Left renal pelvis (tissue), 4 donors: ENCODE results near the gene FKBP5. TPM values are rescaled to one million over a fixed set of nuclear protein-coding genes. Genes with fewer than 3 reads are reported as not detected.
"Not testable (repeated sequence)": the region's sequence is repeated elsewhere in the genome, so short reads cannot be mapped to it uniquely, and the experiment has no call there.

Experiments used
- DNase-seq, 4 donors: peaks; one replicate each; pipeline ENCODE4 v3.0.0-alpha.2; 2013; ENCODE audit warnings: low read depth in 4 of 4, low spot score in 3 of 4
- polyA plus RNA-seq, 4 donors: library from polyadenylated mRNA; unstranded; fragments of 120-200 nt; gene quantifications; one replicate each; pipeline ENCODE4 v1.2.1, GENCODE V29; 2013; ENCODE audit not compliant: insufficient read length in 4 of 4

Gene FKBP5
- polyA plus RNA-seq, 4 donors = 18.0 to 32.7 (median 26.0) TPM

DNA sequence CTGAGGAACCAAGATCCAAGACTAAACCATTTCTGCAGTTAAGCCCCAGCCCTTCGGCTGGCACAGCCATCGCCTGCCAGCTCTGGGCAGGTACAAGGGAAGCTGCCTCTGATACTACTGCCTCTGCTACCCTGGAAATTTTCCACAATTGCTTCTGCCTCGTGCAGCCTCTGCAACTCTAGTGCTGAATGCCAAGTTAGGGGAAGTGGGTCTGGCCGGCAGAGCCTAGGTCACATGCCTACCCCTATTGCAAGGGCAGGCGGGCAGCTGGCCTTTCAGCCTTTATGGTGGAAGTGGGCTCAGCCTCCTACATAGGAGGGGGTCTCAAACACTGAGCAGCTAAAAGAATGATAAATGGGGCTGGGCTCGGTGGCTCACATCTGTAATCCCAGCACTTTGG, 131.5 kb downstream of the FKBP5 start:
- no peak for DNase-seq

GRCh38 chr6:35554811-35555210, 133.9 kb downstream of the FKBP5 start:
- DNase-seq = no peak

- DNase-seq = no peak
These were observed 135.4 kb downstream of the FKBP5 start for GRCh38 chr6:35553315-35553714.

DNA sequence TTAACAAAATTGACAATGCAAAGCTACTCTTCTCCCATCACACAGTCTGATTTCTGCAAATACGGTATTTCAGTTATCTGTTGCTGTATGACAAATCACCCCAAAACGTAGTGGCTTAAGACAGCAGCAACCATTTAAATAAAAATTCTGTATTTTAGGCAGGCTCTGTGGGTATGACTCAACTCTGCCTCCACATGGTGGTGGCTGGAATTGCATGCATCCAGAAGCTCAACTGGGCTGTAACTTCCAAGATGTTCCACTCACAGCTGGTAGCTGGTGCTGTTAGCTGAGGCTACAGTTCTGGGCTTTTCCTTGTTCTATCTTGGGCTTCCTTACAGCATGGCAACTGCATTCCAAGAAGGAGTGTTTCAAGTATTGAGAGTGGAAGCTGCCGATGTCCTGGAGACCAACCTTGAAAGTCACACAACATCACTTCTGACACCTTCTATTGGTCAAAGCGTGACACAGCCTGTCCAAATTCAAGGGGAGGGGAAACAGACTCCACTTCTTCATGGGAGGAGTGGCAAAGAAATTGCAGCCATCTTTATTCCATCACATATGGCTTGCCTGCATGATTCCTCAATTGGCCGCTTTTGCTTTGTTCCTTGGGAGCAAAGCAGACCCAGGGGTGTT, 136.3 kb downstream of the FKBP5 start:
- DNase-seq = no peak

GRCh38 chr6:35550437-35550836, 138.3 kb downstream of the FKBP5 start:
- DNase-seq = no peak

GRCh38 chr6:35547676-35548075, 141.0 kb downstream of the FKBP5 start:
- DNase-seq = no peak

DNA sequence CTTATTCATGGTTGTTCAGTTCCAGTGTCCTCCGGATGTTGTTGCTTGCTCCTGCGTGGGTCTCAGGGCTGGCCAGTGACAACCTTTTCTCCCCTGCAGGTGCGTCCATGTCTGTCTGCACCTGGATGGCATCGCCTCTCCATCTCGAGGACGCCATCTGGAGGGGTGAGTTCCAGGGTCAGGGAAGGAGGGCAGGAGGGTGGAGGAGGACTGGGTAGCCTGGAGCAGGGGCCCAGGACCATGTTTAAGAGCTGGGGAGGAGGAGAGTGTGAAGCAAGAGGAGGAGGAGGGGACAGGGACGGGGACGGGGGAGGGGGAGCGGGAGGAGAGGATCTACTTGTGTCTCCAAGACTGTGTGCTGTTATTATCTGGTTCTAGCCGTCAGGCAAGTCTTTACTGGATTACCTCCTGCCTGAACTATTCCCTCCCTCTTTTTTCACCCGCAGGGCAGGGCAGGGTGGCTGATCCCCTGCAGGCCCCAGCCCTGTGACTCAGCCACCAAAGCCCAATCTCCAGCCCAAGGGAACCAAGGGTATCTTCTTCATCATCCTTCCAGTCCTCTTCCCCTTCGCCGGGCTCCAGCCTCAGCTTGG, 143.8 kb downstream of the FKBP5 start:
- DNase-seq = no peak

DNA sequence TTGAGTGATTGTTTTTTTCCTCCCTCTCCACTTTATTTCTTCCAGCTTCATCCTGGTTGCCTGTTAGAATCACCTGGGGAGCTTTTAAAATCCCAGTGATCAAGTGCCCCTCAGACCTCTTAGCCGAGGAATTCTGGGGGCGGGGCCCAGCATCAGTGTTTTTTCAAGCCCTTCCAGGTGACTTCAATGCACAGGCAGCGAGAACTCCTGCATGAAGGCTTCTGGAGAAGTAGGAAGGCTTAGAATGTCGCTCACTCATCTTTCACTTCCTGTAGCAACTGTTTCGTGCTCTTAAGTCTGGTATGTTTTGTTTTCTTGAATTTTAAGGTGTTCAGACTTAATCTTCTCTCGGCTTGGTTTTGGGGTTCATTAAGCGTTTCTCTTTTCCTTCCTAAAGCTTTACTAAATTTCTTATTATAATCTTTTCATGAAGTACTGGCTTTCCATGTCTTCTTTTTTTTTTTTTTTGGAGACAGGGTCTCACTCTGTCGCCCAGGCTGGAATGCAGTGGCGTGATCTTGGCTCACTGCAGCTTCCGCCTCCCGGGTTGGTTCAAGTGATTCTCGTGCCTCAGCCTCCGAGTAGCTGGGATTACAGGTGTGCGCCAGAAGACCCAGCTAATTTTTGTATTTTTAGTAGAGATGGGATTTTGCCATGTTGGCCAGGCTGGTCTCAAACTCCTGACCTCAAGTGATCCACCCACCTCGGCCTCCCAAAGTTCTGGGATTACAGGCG, 145.1 kb downstream of the FKBP5 start:
- no peak for DNase-seq

- DNase-seq = no peak
These were observed 146.9 kb downstream of the FKBP5 start for GRCh38 chr6:35541836-35542235.

GRCh38 chr6:35539223-35539622, 149.5 kb downstream of the FKBP5 start:
- DNase-seq = no peak

DNA sequence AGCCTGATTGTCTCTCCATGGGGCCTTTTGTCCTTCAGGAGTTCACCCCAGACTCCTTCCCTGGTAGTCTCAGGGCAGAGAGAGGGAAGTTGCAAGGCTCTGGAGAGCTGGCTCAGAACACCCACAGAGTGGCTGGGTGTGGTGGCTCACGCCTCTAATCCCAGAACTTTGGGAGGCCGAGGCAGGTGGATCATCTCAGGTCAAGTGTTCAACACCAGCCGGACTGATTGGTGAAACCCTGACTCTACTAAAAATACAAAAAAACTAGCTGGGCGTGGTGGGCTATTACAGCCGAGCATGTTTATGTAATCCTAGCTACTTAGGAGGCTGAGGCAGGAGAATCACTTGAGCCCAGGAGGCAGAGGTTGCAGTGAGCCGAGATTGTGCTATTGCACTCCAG, 152.9 kb downstream of the FKBP5 start:
- not testable (repeated sequence) for DNase-seq

DNA sequence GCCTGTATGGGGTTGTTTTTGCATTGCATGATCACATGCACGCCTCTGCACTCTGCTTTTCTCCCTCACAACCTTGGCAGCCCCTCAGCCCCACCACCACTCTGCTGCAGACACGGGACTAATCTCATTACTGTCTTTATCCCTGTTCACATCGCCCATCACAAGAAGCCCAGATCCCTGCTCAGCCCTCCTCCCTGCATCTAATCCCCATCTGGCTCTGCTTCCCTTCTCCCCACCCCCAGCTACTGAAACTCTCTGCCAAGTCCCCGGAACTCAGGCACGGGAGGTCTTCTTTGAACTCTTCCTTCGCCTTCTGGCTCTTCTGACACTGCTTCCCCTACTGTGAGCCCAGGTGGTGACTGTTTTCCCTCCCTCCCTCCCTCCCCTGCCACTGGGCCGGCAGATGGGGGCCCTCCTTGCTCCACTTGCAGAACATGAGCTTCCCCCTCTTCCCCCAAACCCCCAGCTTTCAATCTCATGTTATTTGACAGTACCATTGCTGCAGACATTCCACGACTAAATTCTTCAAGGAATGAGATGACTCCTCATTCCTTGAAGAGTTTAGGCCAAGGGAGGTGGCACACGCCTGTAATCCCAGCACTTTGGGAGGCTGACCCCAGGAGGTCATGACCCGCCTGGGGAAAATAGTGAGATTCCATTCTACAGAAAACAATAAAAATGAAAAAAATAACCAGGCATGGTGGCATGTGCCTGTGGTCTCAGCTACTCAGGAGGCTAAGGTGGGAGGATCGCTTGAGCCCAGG, 154.1 kb downstream of the FKBP5 start:
- DNase-seq = no peak

DNA sequence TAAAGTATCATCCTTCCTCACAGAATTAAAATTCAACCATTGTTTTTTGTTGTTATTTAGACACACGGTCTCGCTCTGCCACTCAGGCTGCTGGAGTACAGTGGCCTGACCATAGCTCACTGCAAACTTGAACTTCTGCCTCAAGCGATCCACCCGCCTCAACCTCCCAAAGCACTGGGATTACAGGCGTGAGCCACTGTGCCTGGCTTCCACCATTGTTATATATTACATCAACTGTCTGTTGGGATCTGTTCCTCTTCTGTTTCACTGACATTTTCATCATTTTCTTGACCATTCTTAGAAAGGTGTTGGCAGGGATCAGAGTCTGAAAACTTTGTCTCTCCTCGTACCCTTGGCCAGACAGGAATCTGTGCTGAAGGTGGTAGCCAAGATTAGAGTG, 154.7 kb downstream of the FKBP5 start:
- no peak for DNase-seq

- no peak for DNase-seq
These were observed 156.6 kb downstream of the FKBP5 start for GRCh38 chr6:35532126-35532525.

DNA sequence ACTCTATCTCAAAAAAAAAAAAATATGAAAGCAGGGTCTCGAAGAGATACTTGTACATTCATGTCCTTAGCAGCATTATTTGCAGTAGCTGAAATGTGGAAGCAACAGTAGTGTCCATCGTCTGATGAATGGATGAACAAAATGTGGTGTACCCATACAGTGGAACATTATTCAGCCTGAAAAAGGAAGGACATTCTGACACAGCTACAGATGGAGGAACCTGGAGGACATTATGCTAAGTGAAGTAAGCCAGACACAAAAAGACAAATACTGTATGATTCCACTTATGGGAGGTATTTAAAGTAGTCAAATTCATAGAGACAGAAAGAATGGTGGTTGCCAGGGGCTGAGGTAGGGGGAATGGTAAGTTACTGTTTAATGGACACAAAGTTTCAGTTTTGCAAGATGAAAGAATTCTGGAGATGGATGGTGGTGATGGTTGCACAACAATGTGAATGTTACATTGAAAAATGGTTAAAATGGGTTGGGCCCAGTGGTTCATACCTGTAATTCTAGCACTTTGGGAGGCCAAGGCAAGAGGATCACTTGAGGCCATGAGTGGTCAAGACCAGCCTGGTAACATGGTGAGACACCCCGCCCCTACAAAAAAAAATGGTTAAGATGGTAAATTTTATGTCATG, 164.2 kb downstream of the FKBP5 start:
- no peak for DNase-seq

Other genes with a start within 250 kb of the FKBP5 start
- 10 to 100 TPM in 1 of 4 donors, 1 to 10 TPM in 3; 7.1 to 12.5 (median 9.7) TPM for gene FANCE, start 236.6 kb downstream of the FKBP5 start, polyA plus RNA-seq
- 1,000 to 10,000 TPM; 1,828 to 2,129 (median 1,951) TPM for gene RPL10A, start 220.5 kb downstream of the FKBP5 start, polyA plus RNA-seq
- gene TEAD3, start 191.8 kb downstream of the FKBP5 start, polyA plus RNA-seq = 10 to 100 TPM; 37.1 to 56.7 (median 43.5) TPM
- 1 to 10 TPM; 1.8 to 3.5 (median 2.7) TPM for gene TULP1, start 176.0 kb downstream of the FKBP5 start, polyA plus RNA-seq
- 1 to 10 TPM in 2 of 4 donors, under 1 TPM in 2; 0.42 to 1.5 (median 1.1) TPM for gene ARMC12, start 48.1 kb upstream of the FKBP5 start, polyA plus RNA-seq
- gene CLPSL2, start 87.7 kb upstream of the FKBP5 start, polyA plus RNA-seq = under 1 TPM in 2 of 4 donors, not detected in 2; 0.40 to 0.52 TPM
- gene CLPSL1, start 92.1 kb upstream of the FKBP5 start, polyA plus RNA-seq = 1 to 10 TPM in 1 of 4 donors, under 1 TPM in 1, not detected in 2; 0.40 to 1.4 TPM
- under 1 TPM in 1 of 4 donors, not detected in 3; 0.37 TPM for gene CLPS, start 108.4 kb upstream of the FKBP5 start, polyA plus RNA-seq
- under 1 TPM in 2 of 4 donors, not detected in 2; 0.24 to 0.32 TPM for gene LHFPL5, start 116.4 kb upstream of the FKBP5 start, polyA plus RNA-seq
- 10 to 100 TPM; 33.6 to 51.9 (median 50.6) TPM for gene SRPK1, start 232.2 kb upstream of the FKBP5 start, polyA plus RNA-seq